GM19372 (cell line): ENCODE results near the gene ZCCHC14.
"Not testable (repeated sequence)": the region's sequence is repeated elsewhere in the genome, so short reads cannot be mapped to it uniquely, and the experiment has no call there.

Experiments used
- ATAC-seq: cut with Tn5 transposase; IDR thresholded peaks from one replicate; pipeline ENCODE4 v1.9.1; 2021; ENCODE audit warnings: mild to moderate bottlenecking, low read depth, moderate library complexity; ENCODE audit not compliant: unreplicated experiment

Gene ZCCHC14

DNA sequence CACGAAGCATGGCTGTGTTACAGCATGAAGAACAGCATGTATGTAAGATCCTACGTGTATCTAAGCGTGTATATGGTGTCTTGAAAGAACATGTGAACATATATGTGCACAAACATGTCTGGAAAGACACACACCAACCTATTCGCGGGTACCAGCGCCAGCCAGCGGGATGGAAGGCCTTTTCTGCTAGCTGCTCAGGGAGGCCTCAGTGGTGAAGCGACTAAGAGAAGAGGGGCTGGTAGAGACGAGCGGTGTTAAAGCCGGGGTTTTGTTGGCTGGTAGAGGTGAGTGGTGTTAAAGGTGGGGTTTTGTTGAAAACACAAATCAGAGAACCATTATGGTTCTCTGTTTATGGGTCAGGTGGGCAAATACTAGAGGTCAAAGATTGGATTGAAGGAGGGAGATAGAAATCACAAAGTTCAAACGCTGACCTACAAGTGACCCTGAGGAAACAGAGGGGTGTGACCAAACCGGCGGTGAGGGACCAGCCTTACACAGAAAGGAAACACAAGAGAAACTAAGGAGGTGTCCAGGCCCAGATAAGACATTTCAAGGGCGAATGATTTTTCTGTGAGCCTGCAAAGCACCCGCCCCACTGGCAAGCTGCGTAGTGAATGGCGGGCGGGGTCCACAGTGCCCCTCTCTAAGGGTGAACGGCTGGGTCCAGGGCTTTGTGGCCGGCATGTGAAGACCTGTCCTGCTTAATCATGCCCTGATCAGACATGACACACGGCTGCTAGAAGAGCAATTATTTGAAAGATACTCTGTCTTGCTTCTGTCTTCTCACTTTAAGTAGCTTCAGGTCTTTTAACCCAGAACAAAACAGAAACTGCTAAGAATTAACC is 8.1 kb downstream of the ZCCHC14 start:
- ATAC-seq: no peak

DNA sequence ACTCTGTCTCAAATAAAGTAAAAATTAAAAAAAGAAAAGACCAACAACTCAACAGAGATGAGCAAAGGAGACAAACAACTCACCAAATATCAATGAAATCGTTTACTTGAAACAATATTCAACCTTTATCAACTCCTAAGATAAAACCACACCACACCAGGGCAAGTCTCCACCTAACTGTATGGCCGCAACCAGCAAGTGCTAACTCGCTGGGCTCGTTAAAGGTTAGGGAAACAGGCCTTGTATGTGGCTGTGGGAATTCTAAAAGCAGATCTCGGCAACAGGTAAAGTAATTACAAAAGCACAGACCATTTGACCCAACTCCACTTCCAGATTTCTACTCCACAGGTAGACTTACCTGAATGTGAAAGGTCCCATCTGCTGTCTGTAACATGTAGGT is 9.3 kb downstream of the ZCCHC14 start:
- ATAC-seq: no peak

DNA sequence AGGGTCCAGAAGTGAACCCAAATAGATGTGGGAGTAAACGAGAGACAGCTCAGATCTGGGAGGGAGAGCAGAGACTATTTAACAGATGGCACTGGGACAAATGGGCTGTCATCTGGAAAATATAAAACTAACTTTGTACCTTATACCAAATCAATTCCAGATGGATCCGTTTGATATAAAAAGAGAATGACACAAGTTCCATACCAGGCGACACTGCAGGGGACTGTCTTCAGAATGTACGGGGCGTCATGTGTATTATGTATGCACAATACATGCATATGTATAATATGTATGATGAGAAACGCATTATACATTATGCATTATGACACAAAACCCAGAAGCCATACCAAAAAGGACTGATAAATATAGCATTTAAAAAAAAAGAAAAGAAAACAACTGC is 10.2 kb downstream of the ZCCHC14 start:
- not testable (repeated sequence) for ATAC-seq

DNA sequence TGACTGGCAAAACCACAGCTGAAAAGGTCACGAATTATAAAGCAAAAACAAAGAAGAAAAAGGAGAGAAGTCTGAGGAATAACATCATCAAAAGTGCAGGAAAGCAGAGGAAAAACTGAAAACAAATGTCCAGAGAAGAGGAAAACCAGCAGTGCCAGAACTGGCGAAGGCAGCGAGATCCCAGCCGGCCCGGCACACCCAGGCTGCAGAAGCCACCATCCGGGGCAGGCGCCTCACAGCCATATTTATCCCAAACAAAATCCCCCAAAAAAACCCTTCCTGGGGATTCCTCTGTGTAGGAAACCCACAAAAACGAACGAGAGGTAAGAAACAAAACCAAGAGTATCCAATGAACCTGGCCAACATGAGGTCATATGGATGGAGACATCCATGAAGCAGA is 10.6 kb downstream of the ZCCHC14 start:
- ATAC-seq: no peak

DNA sequence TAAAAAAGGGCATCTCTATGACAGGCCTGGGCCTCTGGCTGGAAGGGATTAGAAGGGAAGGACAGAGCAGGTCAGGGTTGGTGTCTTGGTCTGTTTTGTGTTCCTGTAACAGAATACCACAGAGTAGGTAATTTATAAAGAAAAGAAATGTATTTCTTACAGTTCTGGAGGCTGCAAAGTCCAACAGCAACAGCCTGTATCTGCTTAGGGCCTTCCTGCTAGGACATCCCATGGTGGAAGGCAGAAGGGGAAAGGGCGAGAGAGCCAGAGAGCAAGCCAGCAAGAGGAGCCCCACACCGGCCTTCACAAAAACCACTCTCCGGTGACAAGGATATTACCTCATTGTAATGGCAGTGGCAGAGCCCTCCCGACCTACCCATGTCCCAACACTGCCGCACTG is 11.1 kb downstream of the ZCCHC14 start:
- not testable (repeated sequence) for ATAC-seq

DNA sequence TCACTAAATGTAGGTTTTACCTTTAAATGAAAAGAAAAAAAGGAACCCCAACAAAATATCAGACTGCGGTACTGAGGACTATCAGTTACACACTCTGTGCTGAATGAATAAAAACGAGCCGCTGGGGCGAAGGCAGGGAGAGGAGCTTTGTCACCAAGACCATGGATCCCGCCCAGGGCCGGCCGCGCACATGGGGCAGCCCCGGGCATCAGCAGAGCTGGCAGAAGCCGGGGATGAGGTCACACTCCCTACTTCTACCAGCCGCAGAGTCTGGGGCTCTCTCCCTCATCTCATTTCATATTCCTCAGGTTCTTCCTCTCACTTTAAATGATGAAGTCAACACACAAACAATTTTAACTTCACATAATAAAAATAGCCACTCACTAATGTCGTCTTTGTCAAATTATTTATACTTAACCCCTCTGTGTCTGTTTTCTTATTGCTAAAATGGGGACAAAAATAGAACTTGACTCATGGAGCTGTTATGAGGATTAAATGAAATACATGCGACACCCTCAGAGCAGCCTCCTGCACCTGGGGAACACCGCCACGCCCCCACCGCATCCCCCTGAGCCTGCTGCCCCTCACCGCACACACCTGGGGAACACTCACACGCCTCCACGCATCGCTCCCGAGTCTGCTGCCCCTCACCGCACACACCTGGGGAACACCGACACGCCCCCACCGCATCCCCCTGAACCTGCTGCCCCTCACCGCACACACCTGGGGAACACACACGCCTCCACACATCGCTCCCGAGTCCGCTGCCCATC is 15.4 kb downstream of the ZCCHC14 start:
- ATAC-seq: not testable (repeated sequence)

DNA sequence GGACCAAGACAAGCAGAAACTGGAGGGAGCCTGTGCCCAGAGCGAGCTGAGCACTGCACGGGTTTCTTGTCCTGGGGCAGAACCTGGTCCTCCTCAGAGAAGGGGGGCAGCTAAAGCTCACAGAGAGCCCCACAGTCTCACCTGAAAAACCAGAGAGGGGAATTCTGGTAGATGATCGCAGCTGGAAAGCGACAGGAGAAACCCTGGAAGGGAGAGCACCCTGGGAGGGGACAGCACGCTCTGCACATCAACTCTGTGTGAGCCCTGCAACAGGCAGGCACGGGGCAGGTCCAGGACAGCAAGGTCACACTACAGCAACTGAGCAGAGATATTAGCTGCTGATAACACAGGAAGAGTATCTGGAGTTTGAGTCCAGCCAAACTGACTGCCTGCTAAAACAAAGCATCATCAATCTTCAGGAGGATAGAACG is 18.2 kb downstream of the ZCCHC14 start:
- ATAC-seq: no peak

DNA sequence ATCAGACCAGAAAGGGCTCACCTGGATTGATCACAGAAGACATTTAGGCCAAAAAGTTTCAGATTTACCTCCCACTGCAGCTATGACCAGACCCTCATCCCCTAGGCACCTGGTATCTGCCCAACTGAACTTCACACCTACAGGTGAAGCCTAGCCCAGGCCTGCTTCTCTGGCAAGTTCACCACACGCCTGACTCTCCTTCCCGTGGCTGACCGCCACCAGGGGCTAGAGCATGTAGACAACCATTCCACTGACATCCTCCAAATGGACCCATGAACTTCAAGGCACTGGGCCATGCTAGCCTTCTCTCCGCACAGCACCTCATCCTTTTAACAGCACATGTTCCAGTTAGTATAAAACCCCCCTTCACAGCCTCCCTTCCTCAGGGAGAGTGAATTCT is 18.8 kb downstream of the ZCCHC14 start:
- no peak for ATAC-seq

DNA sequence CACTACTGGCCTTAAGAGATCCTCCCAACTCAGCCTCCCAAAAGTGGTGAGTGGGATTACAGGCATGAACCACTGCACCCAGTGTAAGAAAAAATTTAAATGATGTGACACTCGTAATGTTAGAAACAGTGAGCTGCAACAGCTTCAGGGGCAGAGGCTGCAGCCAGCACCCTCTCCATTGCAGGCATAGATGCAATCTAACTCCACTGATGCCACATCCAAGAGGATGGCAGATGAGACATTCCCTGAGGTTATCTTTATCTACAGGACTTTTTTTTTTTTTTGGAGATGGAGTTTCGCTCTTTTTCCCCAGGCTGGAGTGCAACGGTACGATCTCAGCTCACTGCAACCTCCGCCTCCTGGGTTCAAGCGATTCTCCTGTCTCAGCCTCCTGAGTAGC is 19.9 kb downstream of the ZCCHC14 start:
- ATAC-seq: no peak

DNA sequence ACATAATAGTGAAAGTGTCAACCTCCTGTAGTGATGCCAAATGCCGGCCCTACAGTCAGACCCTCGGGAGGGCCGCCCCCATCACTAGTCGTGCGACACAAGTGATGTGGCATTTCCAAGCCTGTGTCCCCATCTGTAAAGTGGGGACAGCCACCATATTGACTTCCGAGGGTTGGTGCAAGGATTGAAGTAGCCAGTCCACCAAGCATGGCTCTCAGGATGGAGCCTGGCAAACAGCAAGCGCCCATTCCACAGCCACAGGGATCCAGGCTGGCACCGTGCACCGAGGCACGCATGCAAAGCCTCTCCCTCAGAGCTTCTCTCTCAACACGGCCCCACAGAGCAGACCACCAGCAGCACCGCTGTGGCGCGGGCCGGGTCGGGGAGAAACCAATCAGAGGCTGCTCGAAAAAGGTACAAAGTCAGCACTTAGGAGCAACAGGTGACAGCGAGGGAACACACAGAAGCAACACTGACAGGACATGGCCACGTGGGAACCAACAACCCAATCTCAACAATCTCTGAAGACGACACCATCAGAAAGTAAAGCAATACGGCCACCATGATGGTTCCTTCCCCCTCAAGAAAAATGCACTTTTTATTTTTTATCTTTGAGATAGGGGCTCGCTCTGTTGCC is 20.6 kb downstream of the ZCCHC14 start:
- no peak for ATAC-seq

DNA sequence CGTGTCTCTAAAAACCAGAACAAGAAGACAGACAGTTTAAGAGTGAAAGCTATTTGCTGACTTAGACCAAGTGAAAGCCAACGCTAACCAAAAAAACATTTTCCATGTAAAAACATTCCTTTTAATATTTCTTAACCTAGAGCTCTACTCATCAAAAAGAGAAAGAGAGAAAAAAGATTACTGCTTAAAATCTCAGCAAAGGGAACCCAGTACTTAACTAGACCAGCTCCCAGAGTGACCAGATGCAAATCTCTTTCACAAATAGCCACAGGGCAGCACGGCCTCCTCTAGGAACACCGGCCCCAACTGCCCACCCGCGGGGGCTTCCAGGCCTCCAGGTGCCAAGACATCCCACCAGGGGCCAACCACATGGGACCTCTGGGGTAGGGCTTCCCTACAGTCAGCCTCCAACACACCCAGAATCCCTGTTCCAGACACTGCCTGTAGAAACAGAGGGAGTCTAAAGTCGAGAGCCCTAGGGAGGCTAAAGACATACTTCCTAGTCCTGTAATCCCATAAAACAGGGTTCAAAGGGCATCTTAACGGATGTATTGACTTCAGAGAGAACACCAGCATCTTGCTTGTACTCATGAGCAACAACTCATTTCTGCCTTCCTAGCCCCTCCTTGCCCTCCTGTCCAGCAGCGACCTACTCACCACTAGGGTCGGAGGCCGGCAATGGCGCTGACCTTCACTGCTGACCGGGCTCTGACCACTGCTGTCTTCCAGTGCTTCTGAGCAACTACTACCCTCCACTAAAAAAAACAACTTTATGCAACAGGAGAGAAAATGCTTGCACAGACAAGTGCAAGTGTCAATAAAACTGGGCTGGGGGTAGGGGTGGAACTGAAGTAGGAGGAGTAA is 21.3 kb downstream of the ZCCHC14 start:
- no peak for ATAC-seq

DNA sequence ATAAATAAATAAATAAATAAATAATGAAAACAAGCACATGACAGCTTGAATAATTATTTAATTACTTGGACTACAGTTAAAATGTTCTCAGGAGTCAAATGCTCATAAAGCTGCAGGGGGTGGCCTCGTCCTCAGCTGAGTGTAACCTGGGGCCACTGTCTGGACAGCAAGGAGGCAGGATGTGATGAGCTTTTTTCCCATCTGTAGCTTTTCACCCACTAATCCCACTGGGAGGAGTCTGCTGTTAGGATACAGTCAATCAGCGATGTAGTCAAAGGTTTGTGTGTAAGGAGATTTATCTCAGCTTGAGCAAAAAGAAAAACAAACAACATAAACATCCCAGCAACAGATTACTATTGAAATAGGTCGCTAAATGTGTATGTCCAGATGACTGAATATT is 22.5 kb downstream of the ZCCHC14 start:
- no peak for ATAC-seq

DNA sequence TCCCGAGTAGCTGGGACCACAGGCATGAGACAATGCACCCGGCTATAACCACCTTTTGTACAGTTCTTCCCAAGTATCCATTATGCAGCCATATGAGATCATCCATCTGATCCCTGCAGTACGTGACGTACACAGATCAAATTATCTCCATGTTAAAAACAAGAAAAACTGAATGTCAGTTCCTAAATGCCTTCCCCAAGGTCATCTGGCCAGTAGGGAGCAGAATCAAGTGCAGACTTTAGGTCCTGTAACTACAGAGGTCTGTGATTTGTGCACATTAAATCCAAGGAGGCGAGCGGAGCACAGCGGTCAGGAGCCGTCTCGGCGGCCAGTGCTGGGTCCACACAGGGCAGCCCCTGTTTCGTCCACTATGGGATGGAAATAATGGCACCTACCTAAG is 23.7 kb downstream of the ZCCHC14 start:
- ATAC-seq: no peak

DNA sequence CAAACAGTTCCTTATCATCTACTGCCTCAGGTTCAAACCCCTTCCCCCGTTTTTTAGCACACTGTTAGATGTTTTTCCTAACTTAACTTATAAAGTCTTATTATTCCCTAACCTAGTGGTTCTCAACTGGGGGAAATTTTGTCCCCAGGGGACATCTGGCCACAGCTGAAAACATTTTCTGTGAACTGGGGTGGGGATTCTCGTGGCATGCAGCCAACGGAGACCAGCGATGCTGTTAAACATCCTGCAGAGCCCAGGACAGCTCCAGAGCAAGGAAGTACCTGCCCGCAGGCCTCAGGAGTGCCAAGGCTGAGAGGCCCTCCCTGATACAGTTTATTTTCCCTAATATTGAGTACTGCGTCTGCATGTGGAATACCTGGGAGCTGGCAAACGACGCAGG is 24.3 kb downstream of the ZCCHC14 start:
- ATAC-seq: no peak

DNA sequence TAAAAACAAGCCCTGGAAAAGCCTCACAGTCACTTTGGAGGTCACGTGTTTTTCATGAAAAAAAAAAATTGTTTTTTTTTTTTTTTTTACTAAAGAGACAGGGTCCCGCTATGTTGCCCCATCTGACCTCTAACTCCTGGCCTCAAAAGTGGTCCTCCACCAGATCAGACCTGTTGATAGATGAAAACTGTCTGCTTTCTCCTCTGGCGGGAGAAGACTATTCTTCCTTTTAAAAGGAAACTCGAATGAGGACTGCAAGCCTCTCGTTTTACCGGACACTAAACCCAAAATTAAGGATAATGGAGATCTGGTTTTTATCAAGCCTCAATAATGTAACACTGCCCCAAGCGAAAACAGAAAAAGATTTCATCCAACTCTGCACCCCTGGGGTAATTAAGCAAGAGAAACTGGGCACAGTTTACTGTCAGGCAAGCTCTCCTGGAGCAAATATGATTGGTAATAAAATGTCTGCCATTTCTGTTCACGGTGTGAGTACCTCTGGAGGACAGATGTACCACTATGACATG is 25.8 kb downstream of the ZCCHC14 start:
- ATAC-seq: no peak

DNA sequence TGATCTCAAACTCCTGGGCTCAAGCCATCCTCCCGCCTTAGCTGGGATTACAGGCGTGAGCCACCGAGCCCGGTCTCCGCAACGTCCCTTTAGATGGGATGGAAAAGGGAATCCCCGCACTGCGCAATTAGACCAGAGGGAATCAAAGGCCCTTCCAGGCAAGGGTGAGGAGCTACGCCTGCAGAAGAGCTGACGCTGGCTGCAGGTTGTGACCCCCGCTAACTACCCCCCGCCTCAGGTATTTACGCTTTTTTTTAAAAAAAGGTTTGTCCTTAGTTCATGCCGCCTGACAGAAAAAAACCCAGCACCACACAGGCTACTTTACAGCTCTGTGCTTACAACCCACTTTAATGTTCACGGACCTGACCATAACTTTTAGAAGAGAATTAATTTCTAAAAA is 26.9 kb downstream of the ZCCHC14 start:
- ATAC-seq: no peak

DNA sequence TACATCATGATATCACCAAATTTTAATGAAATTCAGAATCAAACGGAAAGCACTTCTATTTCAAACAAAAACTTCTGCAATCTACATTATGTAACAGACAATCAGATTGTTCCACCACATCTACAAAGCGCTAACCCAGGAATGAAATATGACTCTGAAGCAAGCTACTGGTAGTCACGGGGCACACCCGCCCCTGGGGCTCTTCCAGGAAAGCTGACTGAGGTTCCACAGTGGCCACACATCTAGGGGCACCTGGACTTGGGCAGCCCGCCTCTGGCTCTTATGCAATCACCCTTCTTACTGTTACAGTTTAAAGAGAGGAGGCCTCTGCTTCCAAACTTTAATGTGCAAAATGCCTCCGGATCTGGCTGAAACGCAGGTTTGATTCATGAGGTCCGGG is 27.5 kb downstream of the ZCCHC14 start:
- no peak for ATAC-seq

DNA sequence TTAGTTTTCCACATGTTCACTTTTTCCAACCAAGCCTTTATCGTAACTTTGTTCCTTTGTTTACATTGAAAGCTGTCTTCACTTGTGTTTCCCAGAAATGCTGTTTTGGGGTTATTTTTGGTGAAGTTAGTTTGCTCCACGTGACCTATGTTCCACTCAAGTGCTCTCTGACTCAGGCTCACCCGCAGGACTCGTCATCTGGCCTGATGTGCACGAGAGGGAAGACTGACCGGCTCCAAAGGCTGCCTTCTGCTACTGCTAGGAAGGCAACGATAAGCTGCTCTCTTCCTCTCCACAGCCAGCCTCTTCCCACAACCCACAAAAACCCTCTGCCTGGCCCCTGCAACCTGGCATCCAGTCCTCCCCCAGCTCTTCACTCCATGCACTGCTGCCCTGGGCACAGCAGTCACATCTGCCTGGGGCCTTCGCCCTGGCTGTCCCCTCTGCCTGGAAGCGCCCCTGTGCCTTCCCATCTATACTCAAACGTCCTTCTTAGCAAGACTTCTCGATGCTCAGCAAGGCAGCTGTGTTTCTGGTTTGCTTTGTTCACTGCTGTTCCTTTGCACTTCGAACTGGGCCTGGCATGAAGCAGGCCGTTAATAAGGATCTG is 28.0 kb downstream of the ZCCHC14 start:
- no peak for ATAC-seq

DNA sequence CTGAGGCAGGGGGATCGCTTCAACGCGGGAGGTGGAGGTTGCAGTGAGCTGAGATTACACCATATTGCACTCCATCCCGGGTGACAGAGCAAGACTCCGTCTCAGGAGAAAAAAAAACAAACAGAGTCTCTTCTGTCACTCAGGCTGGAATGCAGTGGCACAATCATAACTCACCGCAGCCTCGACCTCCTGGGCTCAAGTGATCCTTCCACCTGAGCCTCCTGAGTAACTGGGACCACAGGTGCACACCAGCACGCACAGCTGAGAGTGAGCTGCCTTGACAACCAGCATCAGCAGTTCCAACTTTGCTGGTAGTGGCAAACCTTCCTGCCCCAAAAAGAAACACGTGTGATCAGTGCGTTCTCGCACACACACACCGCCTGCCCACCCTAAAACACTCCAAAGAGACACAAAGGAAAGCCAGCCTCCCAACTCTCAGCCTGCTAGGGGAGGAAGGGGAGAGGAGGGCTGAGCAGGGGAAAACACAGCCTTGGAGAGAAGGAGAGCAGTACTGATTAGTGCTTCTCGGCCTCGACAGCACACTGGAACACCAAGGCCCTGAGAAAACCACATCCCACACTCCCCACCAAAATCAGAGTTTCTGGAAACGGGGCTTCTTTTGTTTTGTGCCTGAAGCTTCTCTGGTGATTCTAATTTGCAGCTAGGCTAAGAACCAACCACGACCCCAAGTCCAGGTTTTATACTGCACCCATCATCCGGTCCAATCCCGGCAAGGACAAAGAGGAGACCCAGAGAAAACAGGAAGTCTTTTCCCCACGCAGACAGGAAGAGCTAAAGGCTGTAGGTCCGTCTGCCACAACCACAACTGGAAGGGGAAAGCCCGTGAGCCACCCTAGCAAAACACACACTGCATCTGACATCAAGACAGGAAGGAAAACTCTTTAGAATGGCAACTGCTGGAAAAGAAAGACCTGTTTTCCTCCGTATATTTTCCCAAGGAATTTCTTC is 28.8 kb downstream of the ZCCHC14 start:
- no peak for ATAC-seq
